ENCODE results near the gene ATXN1. TPM values are rescaled to one million over a fixed set of nuclear protein-coding genes. Genes with fewer than 3 reads are reported as not detected.

Gene ATXN1
- total RNA-seq, 1 experiment from 2014 or later: 20.8 TPM

- H3K27me3 ChIP-seq (replicated peaks): no peaks in the 10 kb centered on the region
- no peaks in the 10 kb centered on the region for H3K9me3 ChIP-seq (replicated peaks)
- no peaks in the 10 kb centered on the region for H3K36me3 ChIP-seq
- DNase-seq (ENCODE audit: low read depth in 1 of 2, low spot score in 2 of 2): no peak
- no peak overlapping the region for H3K27ac ChIP-seq
- H3K4me1 ChIP-seq (replicated peaks): peaks cover 18% of the 10 kb centered on the region; the same call in 1 of the 2 replicates
- H3K4me3 ChIP-seq: no peak overlapping the region
These were observed 255.4 kb downstream of the ATXN1 start for GRCh38 chr6:16505711-16506357.

- no peak overlapping the region for H3K4me3 ChIP-seq
- no peaks in the 10 kb centered on the region for H3K36me3 ChIP-seq
- no peak for DNase-seq (ENCODE audit: low read depth in 1 of 2, low spot score in 2 of 2)
- H3K27me3 ChIP-seq (replicated peaks): no peaks in the 10 kb centered on the region
- no peak overlapping the region for H3K27ac ChIP-seq
- no peaks in the 10 kb centered on the region for H3K9me3 ChIP-seq (replicated peaks)
- peaks cover 16% of the 10 kb centered on the region; the same call in 1 of the 2 replicates for H3K4me1 ChIP-seq (replicated peaks)
These were observed 256.7 kb downstream of the ATXN1 start for GRCh38 chr6:16504609-16505008.

- H3K4me3 ChIP-seq: no peak overlapping the region
- no peak for DNase-seq (ENCODE audit: low read depth in 1 of 2, low spot score in 2 of 2)
- H3K9me3 ChIP-seq (replicated peaks): no peaks in the 10 kb centered on the region
- H3K4me1 ChIP-seq (replicated peaks): peaks cover 16% of the 10 kb centered on the region; the same call in 1 of the 2 replicates
- H3K27ac ChIP-seq: no peak overlapping the region
- H3K36me3 ChIP-seq: no peaks in the 10 kb centered on the region
- H3K27me3 ChIP-seq (replicated peaks): no peaks in the 10 kb centered on the region
These were observed 257.3 kb downstream of the ATXN1 start for GRCh38 chr6:16503970-16504415.

DNA sequence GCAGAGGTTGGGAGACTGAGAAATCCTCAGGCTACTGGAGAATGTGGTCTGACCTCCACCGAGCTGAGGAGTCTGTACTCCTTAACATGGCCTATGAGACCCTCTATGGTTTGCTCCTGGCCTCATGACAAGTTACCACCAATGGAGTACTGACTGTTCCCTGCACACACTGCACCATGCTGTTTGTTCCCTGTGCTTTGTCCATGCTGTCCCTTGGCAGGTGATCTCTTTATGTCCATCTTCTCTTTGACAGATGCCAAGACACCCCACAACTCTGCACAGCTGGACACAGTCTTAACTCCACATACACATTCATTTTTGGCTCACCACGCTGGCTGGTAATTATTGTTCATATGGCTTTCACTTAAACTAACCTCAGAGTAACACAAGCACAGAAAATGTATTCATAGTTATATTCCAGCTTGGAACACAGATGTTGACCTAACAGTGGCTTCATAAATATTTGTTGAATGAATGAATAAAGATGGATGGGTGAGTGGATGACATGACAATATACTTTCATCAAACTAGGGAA, 258.0 kb downstream of the ATXN1 start:
- no peaks in the 10 kb centered on the region for H3K36me3 ChIP-seq
- H3K27ac ChIP-seq: no peak overlapping the region; the same call in 1 of the 2 replicates
- H3K27me3 ChIP-seq (replicated peaks): no peaks in the 10 kb centered on the region
- no peak overlapping the region for H3K4me3 ChIP-seq
- DNase-seq (ENCODE audit: low read depth in 1 of 2, low spot score in 2 of 2): no peak
- peaks cover 16% of the 10 kb centered on the region; the same call in 1 of the 2 replicates for H3K4me1 ChIP-seq (replicated peaks)
- no peaks in the 10 kb centered on the region for H3K9me3 ChIP-seq (replicated peaks)

- Histone ChIP-seq H3K36me3 (no peaks in the 10 kb centered on the region), H3K9me3 (replicated peaks) (no peaks in the 10 kb centered on the region), H3K4me3 (no peak overlapping the region), H3K4me1 (replicated peaks) (peaks cover 12% of the 10 kb centered on the region; the same call in 1 of the 2 replicates), H3K27me3 (replicated peaks) (no peaks in the 10 kb centered on the region), H3K27ac (no peak overlapping the region)
- DNase-seq (ENCODE audit: low read depth in 1 of 2, low spot score in 2 of 2): no peak
These were observed 262.3 kb downstream of the ATXN1 start for GRCh38 chr6:16498957-16499356.

- Histone ChIP-seq H3K36me3 (no peaks in the 10 kb centered on the region), H3K27ac (no peak overlapping the region), H3K4me3 (no peak overlapping the region), H3K9me3 (replicated peaks) (no peaks in the 10 kb centered on the region), H3K4me1 (replicated peaks) (peaks cover 10% of the 10 kb centered on the region; the same call in 1 of the 2 replicates), H3K27me3 (replicated peaks) (no peaks in the 10 kb centered on the region)
- no peak for DNase-seq (ENCODE audit: low read depth in 1 of 2, low spot score in 2 of 2)
These were observed 263.0 kb downstream of the ATXN1 start for GRCh38 chr6:16498237-16498636.

DNA sequence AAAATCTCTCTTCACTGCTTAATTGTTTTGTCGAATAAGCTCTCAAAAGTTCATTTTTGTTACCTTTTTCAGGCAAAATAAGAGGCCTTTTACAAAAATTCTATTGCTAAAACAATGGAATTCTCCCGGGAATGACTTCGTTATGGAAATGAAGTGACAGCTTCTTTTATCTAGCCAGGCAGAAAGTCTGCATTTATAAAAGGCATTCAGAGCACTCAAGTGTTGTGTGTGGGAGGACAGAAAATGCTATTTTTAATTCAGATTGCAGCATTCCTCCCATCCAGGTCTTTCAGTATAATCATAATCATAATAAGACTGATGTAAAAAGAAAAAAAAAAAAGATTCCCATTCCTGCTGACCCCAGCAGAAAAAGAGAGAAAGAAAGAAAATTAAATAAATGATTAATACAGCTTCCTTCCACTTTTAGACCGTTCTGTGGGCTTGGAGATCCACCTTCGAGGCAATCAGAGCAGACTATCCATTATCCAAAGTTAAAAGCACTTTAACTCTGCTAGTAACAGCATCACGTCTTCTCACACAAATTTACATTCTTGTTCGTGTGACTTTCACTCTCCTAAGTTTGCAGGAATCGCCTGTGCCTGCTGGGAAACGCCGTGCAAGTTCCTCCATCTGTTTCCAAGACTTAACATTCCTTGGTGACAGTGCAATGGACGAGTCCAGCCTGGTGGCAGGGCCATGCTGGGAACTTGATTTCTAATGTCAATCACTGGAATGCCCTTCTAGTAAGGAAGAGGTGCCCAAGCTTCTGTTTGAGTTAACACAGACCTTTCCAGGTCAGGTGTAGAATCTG, 264.1 kb downstream of the ATXN1 start:
- DNase-seq (ENCODE audit: low read depth in 1 of 2, low spot score in 2 of 2): no peak
- Histone ChIP-seq H3K4me3 (no peak overlapping the region), H3K27ac (no peak overlapping the region), H3K27me3 (replicated peaks) (no peaks in the 10 kb centered on the region), H3K36me3 (no peaks in the 10 kb centered on the region), H3K9me3 (replicated peaks) (no peaks in the 10 kb centered on the region), H3K4me1 (replicated peaks) (no peaks in the 10 kb centered on the region)

GRCh38 chr6:16496210-16496609, 265.1 kb downstream of the ATXN1 start:
- no peak for DNase-seq (ENCODE audit: low read depth in 1 of 2, low spot score in 2 of 2)
- Histone ChIP-seq H3K4me1 (replicated peaks) (no peaks in the 10 kb centered on the region), H3K36me3 (no peaks in the 10 kb centered on the region), H3K27me3 (replicated peaks) (no peaks in the 10 kb centered on the region), H3K27ac (no peak overlapping the region), H3K9me3 (replicated peaks) (no peaks in the 10 kb centered on the region), H3K4me3 (no peak overlapping the region)

DNA sequence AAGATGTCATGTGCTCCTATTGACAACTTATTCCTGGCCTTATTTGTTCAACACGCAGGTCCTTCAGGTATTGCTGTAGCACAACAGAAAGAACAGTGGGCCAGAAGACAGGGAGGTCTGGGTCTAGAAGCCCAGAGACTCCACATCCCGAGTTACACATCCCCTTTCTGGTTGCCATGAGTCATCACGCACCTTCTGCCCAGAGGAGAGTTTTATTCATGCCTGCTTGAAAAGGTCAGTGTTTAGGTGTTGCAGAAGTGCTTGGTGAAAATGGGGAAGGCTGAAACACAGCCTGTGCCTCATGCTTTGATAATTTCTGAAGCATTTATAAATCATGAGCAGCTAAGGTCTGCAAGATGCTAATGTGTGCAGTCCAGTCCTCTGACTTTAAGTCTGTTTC, 266.5 kb downstream of the ATXN1 start:
- no peaks in the 10 kb centered on the region for H3K9me3 ChIP-seq (replicated peaks)
- no peak overlapping the region for H3K4me3 ChIP-seq
- H3K36me3 ChIP-seq: no peaks in the 10 kb centered on the region
- no peak for DNase-seq (ENCODE audit: low read depth in 1 of 2, low spot score in 2 of 2)
- H3K4me1 ChIP-seq (replicated peaks): no peaks in the 10 kb centered on the region
- H3K27ac ChIP-seq: no peak overlapping the region
- no peaks in the 10 kb centered on the region for H3K27me3 ChIP-seq (replicated peaks)

DNA sequence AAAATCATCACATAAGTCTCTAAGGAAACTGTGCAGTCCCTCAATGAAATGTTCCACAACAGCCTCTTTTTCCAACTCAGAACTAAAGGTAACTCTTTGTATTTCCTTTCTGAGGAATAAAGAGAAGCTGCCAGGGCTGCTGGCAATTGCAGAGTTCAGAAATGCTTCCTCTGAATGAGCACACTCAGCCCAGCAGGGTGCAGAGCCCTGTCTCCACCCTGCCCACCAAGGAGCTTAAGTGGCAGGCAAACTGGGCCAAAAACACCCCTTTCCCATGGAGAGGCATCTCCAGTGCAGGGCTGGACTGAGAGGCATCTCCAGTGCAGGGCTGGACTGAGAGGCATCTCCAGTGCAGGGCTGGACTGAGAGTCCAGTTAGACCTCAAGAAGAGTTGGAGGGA, 267.5 kb downstream of the ATXN1 start:
- no peak overlapping the region for H3K4me3 ChIP-seq
- no peaks in the 10 kb centered on the region for H3K36me3 ChIP-seq
- H3K27me3 ChIP-seq (replicated peaks): no peaks in the 10 kb centered on the region
- H3K4me1 ChIP-seq (replicated peaks): no peaks in the 10 kb centered on the region
- no peak overlapping the region for H3K27ac ChIP-seq
- H3K9me3 ChIP-seq (replicated peaks): no peaks in the 10 kb centered on the region
- DNase-seq (ENCODE audit: low read depth in 1 of 2, low spot score in 2 of 2): no peak

DNA sequence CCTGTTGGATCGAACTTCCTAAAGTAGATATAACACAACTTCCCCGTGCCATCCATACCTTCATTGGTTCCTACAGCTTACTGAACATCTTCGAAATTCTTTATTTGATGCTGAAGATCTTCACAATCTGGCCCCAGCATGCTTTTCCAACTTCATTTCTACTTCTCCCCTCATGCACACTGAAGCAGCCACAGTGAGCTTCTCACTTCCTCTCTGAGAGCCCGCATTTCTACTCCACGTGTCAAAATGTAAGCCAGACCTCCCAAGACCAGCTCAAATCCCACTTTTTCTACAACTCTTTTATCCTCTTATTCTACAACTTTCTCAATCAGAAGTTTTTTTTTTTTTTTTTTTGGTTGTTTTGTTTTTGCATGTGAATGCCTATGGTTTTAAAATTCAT, 268.1 kb downstream of the ATXN1 start:
- no peaks in the 10 kb centered on the region for H3K27me3 ChIP-seq (replicated peaks)
- DNase-seq (ENCODE audit: low read depth in 1 of 2, low spot score in 2 of 2): no peak

GRCh38 chr6:16491666-16492313, 269.5 kb downstream of the ATXN1 start:
- H3K9me3 ChIP-seq (replicated peaks): no peaks in the 10 kb centered on the region
- no peaks in the 10 kb centered on the region for H3K4me1 ChIP-seq (replicated peaks)
- no peak overlapping the region for H3K4me3 ChIP-seq
- no peak overlapping the region for H3K27ac ChIP-seq
- no peaks in the 10 kb centered on the region for H3K27me3 ChIP-seq (replicated peaks)
- H3K36me3 ChIP-seq: no peaks in the 10 kb centered on the region
- no peak for DNase-seq (ENCODE audit: low read depth in 1 of 2, low spot score in 2 of 2)

More for the DNA sequence above, 268.1 kb downstream of the ATXN1 start:
- Histone ChIP-seq H3K4me3 (no peak overlapping the region), H3K27ac (no peak overlapping the region), H3K36me3 (no peaks in the 10 kb centered on the region), H3K9me3 (replicated peaks) (no peaks in the 10 kb centered on the region), H3K4me1 (replicated peaks) (no peaks in the 10 kb centered on the region)

DNA sequence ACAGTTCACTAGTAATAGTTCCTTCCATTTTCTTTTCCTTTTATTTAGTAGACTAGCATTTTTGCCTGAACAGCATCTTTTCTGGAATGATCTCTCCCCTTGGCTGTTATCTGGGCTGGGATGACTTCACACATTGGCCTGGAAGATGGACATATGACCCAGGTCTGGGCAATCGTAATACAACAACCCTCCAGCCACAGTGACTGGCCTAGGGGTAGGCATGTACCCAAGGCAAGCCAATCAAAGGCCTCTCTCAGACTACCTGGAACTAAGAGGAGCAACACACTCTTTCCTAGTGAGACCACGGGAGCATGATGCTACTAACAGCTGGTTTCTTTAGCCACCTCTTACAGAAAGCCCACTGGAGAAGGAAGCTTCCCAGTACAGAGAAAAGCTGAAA, 270.6 kb downstream of the ATXN1 start:
- no peaks in the 10 kb centered on the region for H3K27me3 ChIP-seq (replicated peaks)
- no peaks in the 10 kb centered on the region for H3K36me3 ChIP-seq
- no peaks in the 10 kb centered on the region for H3K4me1 ChIP-seq (replicated peaks)
- no peak for DNase-seq (ENCODE audit: low read depth in 1 of 2, low spot score in 2 of 2)
- H3K9me3 ChIP-seq (replicated peaks): no peaks in the 10 kb centered on the region
- no peak overlapping the region for H3K4me3 ChIP-seq
- no peak overlapping the region for H3K27ac ChIP-seq

DNA sequence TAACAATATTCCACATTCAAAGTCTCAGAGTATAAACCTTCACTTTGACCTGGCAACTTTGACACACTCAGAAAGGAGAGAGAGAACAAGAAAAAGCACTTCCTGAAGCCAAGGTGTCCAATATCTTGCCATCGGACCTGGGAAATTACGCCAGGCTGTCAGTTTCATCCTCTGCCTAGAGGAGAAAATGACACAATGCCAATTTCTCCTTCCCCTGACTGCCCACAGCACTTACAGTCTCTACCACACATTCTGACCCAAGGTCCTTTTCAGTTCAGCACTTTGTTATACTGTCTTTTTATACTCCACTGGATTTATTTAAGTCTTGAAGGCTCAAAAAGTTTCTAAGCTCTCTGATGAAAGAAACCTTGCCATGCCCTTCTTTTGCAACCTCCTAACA, 272.4 kb downstream of the ATXN1 start:
- no peaks in the 10 kb centered on the region for H3K4me1 ChIP-seq (replicated peaks)
- H3K4me3 ChIP-seq: no peak overlapping the region
- no peak overlapping the region for H3K27ac ChIP-seq
- H3K27me3 ChIP-seq (replicated peaks): no peaks in the 10 kb centered on the region
- no peaks in the 10 kb centered on the region for H3K9me3 ChIP-seq (replicated peaks)
- 0 out of 2 replicates have a peak, but pooled peaks cover 3% of the 10 kb centered on the region for H3K36me3 ChIP-seq
- no peak for DNase-seq (ENCODE audit: low read depth in 1 of 2, low spot score in 2 of 2)

All from SJSA1 (cell line).